Right kidney (tissue), 1 donor: ENCODE measurements around the gene LDLRAD1.
"Not testable (repeated sequence)": the region's sequence is repeated elsewhere in the genome, so short reads cannot be mapped to it uniquely, and the experiment has no call there.

ENCODE experiments used
- DNase-seq: peaks from one replicate; pipeline ENCODE4 v3.0.0-alpha.2; 2016

Gene LDLRAD1

GRCh38 chr1:53992085-53992874 lies 25.7 kb downstream of the LDLRAD1 start:
- no peak for DNase-seq

- DNase-seq = no peak
These were observed 30.1 kb downstream of the LDLRAD1 start for GRCh38 chr1:53987880-53988279.

DNA sequence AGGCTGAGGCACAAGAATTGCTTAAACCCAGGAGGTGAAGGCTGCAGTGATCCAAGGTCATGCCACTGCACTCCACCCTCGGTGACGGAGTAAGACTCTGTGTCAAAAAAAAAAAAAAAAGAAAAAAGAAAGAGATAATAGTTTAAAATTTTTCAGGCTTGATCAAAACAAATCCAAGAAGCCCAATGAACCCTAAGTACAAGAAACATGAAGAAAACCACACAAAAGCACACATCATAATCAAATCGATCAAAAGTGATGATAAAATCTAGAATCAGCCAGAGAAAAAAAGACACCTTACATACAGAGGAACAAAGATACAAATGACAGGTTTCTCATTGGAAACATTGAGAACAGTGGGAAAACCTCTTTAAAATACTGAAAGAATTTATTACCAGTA lies 31.5 kb downstream of the LDLRAD1 start:
- DNase-seq = no peak

- no peak for DNase-seq
These were observed 33.3 kb downstream of the LDLRAD1 start for GRCh38 chr1:53984726-53985125.

DNA sequence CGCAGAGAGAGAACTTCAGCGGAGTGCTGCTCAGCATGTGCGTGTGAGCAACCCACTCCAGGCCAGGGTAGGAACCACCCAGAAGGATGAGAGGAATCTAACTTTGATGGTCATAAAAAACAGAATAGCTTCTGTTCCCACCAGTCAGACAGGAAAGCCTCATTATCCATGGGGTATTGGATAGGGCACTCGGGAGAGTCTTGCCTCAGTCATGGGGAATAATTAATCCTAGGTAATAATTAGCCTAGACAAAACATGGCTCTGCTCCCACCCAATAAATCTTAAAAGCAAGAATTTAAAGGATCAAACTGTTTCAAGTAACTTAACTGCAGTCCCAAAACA lies 35.3 kb downstream of the LDLRAD1 start:
- no peak for DNase-seq

DNA sequence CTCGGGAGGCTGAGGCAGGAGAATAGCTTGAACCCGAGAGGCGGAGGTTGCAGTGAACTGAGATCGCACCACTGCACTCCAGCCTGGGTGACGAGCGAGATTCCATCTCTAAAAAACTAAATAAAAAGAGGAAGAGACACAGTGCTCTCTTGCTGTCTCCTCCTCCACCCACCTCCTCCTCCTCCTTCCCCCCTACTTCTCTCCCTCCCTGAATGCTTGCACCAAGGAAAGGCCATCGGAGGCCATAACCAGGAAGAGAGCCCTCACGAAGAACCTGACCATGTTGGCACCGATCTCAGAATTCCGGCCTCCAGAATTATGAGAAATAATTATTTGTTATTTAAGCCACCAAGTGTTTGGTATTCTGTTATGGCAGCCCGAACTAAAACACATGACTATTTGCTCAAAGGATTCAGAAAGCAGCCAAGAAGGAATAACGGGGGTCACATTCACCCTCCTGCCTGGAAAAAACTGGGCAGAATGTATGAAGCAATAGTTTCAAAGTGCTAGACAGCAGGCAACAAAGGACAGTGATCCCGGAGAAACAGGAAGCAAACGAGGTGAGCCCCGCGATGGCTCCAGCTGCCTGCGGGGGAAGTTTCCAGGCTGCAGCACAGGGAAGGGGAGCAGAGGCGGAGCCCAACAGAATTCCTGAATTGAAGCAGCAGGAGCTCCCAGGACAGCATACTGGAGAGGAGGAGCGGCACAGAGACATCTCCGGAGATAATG lies 35.8 kb downstream of the LDLRAD1 start:
- peak; percentile 71 for DNase-seq

- DNase-seq = no peak
These were observed 36.8 kb downstream of the LDLRAD1 start for GRCh38 chr1:53981220-53981619.

- peak; percentile 24 for DNase-seq
These were observed 38.1 kb downstream of the LDLRAD1 start for GRCh38 chr1:53979712-53980450.

GRCh38 chr1:53975861-53976260 lies 42.1 kb downstream of the LDLRAD1 start:
- DNase-seq = no peak

DNA sequence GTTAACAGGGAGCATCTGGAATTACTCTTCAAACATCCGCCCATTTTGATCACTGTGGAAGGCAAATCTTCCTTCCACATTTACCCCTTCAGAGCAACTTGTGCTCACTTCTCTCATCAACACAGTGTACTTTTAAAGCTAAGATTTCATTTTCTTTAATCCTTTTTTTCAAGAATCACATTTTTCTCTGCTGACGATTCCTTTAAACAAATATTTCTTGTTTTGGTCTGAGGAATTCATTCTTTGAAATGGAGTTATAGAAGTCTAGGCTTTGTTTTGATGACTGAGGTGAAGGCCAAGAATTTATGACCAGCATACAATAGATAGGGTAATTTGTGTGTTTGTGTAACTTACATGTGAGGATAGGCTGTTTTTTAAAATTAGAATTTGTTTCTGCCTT lies 46.3 kb downstream of the LDLRAD1 start:
- DNase-seq = no peak

DNA sequence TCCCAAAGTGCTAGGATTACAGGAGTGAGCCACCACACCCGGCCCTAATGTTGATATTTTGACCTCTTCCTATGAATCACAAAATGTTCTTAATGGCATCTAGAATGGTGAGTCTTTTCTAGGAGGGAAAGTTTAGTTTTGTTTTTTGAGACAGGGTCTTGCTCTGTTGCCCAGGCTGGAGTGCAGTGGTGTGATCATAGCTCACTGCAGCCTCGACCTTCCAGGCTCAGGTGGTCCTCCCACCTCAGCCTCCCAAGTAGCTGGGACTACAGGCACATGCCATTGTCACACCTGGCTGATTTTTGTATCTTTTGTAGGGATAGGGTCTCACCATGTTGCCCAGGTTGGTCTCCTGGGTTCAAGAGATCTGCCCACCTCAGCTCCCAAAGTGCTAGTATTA lies 48.7 kb downstream of the LDLRAD1 start:
- DNase-seq = not testable (repeated sequence)

DNA sequence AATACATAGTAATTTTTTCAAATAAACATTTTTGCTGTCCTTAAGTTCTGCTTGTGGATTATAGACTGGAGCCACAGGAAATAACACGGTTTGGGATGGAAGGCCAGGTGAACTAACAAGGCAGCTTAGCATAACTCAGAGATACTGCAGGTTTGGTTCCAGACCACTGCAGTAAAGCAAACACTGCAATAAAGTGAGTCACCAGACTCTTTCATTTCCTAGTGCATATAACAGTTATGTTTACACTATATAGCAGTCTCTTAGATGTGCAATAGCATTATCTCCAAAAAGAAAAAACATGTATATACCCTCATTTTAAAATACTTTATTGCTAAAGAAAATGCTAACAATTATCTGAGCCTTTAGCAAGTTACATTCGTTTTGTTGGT lies 49.9 kb downstream of the LDLRAD1 start:
- no peak for DNase-seq

DNA sequence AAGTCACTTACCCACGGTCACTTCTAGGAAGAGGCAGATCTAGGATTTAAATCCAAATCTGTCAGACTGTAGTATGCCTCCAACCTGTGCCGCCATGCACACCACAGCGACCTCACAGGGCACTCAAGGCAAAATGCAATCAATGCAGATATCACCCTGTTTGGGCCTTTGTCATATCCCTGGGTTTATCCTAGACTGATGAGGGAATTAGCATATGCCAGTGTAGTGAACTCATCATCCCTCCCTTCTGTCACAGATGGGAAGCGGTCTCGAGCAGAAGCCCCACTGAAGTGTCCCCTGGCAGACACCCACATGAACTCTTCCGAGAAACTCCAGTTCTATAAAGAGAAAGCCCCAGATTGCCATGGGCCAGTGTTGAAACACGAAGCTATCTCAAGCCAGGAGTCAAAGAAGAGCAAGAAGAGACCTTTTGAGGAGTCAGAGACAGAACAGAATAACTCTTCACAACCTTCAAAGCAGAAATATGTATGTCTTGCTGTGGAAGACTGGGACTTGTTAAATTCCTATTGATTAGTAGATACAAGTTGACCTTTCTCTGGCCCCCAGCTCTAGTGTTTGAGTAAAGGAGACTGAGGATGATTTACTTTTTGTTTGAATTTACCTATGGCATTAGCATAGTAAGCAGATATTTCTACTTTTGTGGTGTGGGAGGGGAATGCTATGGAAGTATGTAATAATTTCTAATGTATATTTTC lies 50.4 kb downstream of the LDLRAD1 start:
- no peak for DNase-seq

GRCh38 chr1:53966794-53967193 lies 51.2 kb downstream of the LDLRAD1 start:
- no peak for DNase-seq

GRCh38 chr1:53964109-53964508 lies 53.9 kb downstream of the LDLRAD1 start:
- DNase-seq = no peak

GRCh38 chr1:53963460-53963859 lies 54.5 kb downstream of the LDLRAD1 start:
- no peak for DNase-seq

GRCh38 chr1:53962395-53962794 lies 55.6 kb downstream of the LDLRAD1 start:
- no peak for DNase-seq

GRCh38 chr1:53959664-53960250 lies 58.2 kb downstream of the LDLRAD1 start:
- DNase-seq = no peak
